Measurements from ENCODE around the gene DOK3.

Gene DOK3

DNA sequence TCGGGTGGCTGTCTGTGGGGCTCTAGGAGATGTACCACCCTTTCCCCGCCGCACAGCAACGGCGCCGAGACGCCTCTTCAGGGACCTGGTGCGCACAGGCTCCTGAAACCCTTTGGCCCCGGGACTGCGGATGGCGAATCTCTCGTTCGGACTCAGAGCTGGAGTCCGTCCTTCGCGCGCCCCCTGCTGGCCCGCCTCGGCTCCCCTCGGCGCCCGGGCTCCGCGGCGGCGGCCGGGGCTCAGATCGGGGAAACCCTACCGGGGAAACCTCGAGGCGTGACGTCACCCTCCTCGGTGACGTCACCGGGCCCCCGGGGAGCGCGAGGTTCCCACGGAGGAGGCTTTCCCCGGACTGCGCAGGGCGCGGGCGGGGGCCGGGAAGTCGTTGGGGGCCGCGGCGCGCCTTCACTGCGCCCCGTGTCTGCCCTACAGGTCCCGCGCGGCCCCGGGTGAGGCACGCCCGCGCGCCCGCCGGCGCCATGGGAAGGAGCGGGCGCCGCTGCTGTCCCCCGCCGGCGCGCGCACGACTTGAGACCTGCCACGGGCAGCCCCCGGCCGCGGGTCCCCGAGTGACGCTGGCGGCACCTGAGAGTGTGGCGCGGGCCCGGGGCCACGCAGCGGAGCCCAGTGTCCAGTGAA, 55.1 kb downstream of the DOK3 start:
- Histone ChIP-seq H3K9me3 (no peaks in the 10 kb centered on the region), H3K4me1 (peaks cover 30% of the 10 kb centered on the region), H3K27me3 (no peaks in the 10 kb centered on the region), H3K4me3 (ENCODE audit: low read depth, low read length) (peak overlapping the region; percentile 73), H3K36me3 (peaks cover 30% of the 10 kb centered on the region)
- TF ChIP-seq CTCF (IDR thresholded peaks at IDR 0.05; ENCODE audit: low read depth, low read length) = peak; percentile 76
- DNase-seq = peak; percentile 97

DNA sequence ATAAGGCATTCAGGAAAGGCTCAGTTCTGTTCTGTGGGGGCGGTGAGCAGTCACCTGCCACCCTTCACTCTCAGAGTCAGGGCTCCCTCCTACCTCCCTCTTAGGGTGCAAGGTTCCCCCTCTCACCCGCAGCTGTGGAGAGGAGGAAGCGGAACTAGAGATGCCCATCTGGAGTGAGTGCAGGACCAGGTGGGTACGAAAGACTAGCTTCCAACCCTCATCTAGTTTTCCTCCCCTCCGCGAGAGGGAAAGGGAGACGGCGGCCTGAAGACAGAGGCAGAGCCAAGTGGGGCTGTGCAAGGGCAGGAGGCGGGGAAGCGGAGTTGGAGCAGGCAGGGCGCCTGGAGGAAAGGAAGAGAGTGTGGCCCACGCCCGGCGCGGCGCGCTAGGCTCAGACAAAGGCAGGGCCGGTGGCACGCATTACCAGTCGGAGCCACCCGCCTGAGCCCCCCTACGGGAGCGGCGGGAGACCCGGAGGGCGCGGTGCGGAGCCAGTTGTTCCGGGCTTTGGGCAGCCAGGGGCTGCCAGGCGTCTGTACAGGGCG, 55.7 kb downstream of the DOK3 start:
- Histone ChIP-seq H3K27me3 (no peaks in the 10 kb centered on the region), H3K36me3 (peaks cover 25% of the 10 kb centered on the region), H3K4me3 (ENCODE audit: low read depth, low read length) (peak overlapping the region; percentile 73), H3K4me1 (peaks cover 34% of the 10 kb centered on the region), H3K9me3 (no peaks in the 10 kb centered on the region)
- no peak for TF ChIP-seq CTCF (IDR thresholded peaks at IDR 0.05; ENCODE audit: low read depth, low read length)
- peak; percentile 63 for DNase-seq

GRCh38 chr5:177452688-177453638, 56.7 kb downstream of the DOK3 start:
- H3K9me3 ChIP-seq = no peaks in the 10 kb centered on the region
- TF ChIP-seq CTCF (IDR thresholded peaks at IDR 0.05; ENCODE audit: low read depth, low read length) = no peak; the same call in 1 of the 2 replicates
- peak; percentile 64 for DNase-seq
- H3K4me1 ChIP-seq = peaks cover 33% of the 10 kb centered on the region
- H3K36me3 ChIP-seq = peaks cover 15% of the 10 kb centered on the region
- H3K4me3 ChIP-seq (ENCODE audit: low read depth, low read length) = peak overlapping the region; percentile 73; the same call in 1 of the 2 replicates
- H3K27me3 ChIP-seq = no peaks in the 10 kb centered on the region
